GM19238 (cell line): ENCODE measurements around the gene SSBP2.
A peak's percentile ranks its signal among the peaks of the same experiment; 100 is the strongest.

ENCODE experiments used
- DNase-seq: peaks from one replicate; pipeline ENCODE4 v3.0.0; 2011; ENCODE audit warnings: low spot score; ENCODE audit not compliant: insufficient read length

The SSBP2 gene

DNA sequence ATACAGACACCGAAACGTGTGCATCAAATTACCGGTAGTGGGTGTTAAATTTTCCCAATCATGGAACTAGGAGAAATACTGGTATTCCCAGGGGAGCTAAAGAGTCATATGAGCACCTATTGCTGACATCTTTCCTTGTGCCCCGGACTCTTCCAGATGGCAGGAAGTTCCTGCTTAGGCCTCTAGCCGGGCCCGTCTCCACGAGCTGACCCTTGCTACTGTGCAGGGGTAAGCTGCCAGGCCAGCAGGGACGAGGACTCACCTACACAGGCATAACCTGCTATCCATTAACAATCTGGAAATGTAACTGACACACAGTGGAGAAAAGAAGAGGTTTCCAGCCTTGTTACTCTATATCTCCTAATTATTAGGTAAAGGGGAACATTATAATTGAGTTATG is 16.2 kb upstream of the SSBP2 start:
- DNase-seq = no peak

DNA sequence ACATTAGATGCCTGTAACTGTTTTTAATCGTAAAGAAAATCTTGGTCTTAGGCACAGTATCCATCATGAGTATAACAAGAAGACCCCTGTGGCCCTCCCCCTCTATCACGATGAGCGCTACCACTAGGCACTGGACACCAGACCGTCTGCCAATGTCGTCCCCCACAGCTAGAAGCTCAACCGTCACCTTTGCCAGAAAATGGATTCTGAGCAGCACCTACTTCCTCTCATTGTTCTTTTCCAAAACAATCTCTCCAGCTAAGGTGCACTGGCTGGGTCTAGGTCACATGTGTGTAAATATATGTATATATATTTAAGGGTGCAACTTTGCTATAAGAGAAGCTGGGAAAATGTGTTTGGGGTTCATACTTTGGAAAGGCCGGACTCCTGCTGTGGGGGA is 15.7 kb upstream of the SSBP2 start:
- no peak for DNase-seq

DNA sequence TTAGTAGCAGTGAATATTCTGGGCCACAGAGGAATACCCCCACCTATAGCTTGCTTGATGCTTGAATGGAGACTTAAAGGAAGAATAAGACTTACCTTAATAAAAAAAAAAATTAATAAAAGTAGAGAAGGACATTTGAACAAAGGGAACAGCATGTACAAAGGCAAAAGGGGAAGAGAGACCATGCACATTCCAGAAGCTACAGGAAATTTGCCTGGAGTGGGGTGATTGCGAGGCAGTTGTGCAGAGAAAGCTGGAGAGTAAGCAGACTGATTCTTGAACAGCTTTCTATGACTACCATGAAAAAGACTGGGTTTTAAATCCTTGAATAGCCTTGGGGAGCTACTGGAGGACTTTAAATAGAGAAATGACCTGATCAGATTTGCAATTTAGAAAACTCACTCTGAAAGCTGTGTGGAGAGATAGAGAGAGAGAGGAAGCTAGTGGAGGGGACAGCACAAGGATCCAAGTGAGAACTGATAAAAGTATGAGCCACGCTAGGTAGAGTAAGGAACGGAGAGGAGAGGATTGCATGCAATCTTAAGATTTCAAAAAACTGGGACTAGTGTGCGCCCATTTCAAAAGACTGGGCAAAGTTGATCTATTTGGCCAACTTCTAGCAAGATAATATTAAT is 12.5 kb upstream of the SSBP2 start:
- no peak for DNase-seq

- no peak for DNase-seq
These were observed 12.0 kb upstream of the SSBP2 start for GRCh38 chr5:81762853-81763252.

GRCh38 chr5:81762401-81762800 is 11.5 kb upstream of the SSBP2 start:
- no peak for DNase-seq

DNA sequence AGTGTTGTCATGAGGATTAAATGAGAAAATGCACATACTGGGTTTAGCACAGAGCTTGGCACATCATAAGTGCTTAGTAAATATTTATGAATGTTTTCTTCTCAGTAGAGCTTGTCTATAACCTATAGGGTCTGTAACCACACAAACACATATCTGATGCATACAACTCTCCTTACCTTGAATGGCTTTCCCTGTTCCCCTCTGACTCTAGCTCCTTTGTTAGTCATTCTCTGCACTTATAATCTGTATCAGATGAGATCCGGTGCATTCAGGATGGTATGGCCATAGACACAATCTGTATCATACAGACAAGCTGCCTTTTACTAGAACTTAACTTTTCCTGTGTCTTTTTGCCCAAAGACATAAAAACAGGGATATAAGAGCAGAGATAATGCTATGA is 11.1 kb upstream of the SSBP2 start:
- no peak for DNase-seq

DNA sequence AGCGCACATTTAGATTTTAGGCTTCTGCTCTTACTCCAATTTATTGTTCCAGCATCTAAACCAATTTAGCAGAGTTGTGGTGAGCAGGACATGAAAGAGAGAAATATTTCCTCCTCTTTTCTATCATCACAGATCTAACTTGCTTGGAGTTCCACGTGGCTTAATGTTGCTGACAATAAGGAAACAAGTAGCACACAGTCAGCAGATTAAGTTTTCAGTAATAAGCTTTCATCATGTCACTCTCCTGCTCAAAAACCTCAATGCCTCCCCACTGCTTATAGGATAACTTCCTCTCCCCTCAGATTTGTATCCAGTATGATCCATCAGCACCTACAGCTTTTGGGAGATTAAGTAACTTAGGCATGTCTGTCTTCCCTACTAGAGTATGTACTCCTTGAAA is 10.4 kb upstream of the SSBP2 start:
- DNase-seq = no peak

- no peak for DNase-seq
These were observed 9.6 kb upstream of the SSBP2 start for GRCh38 chr5:81760521-81760920.

- no peak for DNase-seq
These were observed 8.7 kb upstream of the SSBP2 start for GRCh38 chr5:81759632-81760005.

DNA sequence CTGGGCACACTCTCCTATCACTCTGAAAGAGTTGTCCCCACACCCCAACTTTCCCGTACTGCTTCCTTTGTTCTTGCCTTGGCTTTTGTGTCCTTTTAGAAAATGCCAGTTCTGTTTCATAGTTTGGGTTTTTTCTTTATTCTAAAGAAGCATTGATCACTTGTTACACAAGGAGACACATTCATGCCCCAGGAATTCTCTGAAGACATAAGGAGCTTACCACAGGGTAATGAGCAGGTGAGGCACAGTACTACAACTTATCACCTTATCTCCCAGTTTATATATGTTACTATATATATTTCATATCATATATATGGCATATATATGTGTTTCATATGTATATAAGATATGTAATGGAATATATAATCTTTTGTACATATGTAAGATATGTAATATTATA is 6.5 kb upstream of the SSBP2 start:
- no peak for DNase-seq

DNA sequence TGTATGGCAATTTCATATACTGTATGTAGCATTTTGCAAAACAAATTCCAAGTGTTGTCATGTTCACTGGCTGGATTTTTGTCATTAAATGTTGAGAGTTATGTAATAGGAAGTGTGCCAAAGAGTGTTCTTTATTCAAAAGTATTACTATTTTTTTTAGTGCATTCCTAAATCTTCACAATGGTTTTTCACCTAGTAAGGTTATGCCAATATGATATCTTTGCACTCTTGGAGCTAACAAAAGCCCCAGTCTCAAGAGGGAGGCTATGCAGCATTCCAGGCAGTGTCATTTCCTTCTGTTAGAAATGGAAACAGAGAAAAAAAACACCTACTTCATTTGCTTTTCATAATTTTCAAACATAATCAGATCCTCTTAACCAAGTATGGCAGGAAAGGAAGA is 5.1 kb upstream of the SSBP2 start:
- no peak for DNase-seq

DNA sequence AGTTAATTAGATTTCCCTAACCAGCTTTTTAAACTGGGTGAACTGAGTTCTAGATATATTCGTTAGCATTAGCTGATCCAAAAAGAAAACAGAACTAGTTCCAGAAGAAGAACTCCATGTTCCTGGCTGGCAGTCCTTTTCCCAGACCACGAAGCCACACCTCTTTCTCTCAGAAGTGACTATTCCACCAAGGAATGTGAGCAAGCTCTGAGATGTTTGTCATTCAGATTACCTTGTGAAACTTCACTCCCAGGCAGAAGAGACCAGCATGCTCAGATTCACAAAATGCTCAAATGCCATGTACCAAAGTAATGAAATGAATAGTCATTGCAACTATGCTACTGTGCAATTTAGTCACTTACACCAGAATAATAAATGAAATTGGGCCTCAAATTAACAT is 4.4 kb upstream of the SSBP2 start:
- DNase-seq = no peak

DNA sequence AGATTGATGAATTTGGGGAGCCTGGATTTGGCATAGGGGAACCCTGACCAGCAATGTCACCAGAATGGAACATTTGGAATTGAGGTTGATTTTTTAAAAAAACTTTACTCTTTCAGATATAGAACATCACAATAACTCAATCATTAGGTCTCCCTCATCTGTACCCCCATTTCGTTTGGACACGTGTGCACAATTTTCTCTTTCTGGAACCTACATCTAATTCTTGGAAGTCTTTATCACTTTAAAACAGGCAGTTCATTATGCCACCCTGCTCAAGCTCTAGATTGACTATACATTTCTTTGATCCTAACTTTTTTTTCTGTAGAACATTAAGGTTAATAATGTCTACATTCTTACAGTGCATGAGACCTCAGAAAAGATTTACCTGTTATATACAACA is 3.7 kb upstream of the SSBP2 start:
- DNase-seq = no peak

DNA sequence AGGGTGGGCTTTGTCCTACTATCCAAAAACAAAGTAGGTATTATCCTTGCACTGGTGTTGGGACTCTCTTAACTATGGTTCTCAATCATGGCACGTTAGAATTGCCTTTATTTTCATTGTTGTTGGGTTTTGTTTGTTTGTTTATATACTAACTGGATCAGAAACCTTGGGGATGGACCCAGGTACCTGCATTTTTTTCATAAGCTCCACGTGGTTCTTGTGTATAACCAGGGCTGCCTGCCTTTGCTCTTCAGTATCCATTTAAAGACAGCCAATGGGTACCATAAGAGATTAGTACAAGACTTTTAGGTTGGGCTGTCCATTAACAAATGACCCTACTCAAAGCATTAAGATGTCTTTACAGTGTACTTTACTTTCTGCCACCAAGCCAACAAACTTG is 2.5 kb upstream of the SSBP2 start:
- DNase-seq = no peak

DNA sequence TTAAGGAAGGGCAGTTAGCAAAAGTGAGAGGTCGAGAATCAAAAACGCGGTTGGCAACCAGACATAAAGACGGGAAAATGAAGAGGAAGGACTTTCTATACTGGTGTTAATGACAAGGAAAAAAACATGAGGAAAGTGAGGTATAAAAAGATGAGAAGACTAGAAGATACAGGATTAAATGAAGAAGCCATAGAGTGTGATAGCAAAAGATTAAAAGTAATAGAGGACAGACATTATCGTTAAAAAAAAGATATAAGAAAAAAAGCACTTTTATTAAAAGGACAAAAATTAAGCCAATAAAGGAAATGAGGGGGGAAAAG is 1.7 kb upstream of the SSBP2 start:
- DNase-seq = no peak

GRCh38 chr5:81751836-81752643 is 1.1 kb upstream of the SSBP2 start:
- DNase-seq = no peak

- DNase-seq = peak; percentile 26
These were observed 439 bp downstream of the SSBP2 start for GRCh38 chr5:81750308-81751008.

GRCh38 chr5:81749561-81750307 is 1.2 kb downstream of the SSBP2 start:
- peak; percentile 65 for DNase-seq

- no peak for DNase-seq
These were observed 1.7 kb downstream of the SSBP2 start for GRCh38 chr5:81749192-81749560.

DNA sequence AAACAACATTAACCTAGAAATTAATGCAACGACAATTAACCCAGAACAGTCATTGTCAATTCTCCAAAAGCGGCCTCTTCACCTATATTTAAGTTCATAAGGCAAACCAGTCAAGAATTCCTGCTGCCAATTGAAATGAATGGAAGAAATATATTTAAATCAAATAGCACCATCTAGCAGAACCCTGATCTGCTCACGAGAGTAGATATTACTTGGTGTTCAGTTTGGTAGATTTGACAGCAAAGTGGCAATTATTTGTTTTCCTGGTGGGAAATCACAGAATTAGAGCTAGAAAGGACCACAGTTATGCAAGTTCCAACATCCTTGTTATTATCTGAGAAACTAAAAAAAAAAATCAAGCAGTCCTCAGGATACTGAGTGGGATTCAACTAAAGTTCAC is 2.3 kb downstream of the SSBP2 start:
- no peak for DNase-seq

- no peak for DNase-seq
These were observed 3.9 kb downstream of the SSBP2 start for GRCh38 chr5:81747030-81747429.

GRCh38 chr5:81740758-81741157 is 10.1 kb downstream of the SSBP2 start:
- DNase-seq = no peak
